ENCODE measurements around the gene CADM1. TPM values are rescaled to one million over a fixed set of nuclear protein-coding genes. Genes with fewer than 3 reads are reported as not detected.

Gene CADM1
- total and polyA plus RNA-seq, 8 donors = 0.58 to 29.7 (median 5.3) TPM

GRCh38 chr11:115238791-115239190, 265.4 kb downstream of the CADM1 start:
- no peaks in the 10 kb centered on the region for H3K36me3 ChIP-seq
- TF ChIP-seq POLR2AphosphoS5 (IDR thresholded peaks at IDR 0.05) (no peak), EP300 (IDR thresholded peaks at IDR 0.05) (no peak), POLR2A (IDR thresholded peaks at IDR 0.05) (no peak), CTCF (IDR thresholded peaks at IDR 0.05) (no peak)
- H3K9me3 ChIP-seq = no peaks in the 10 kb centered on the region
- peak in 1 of 2 donors; percentile 49 for DNase-seq
- H3K27me3 ChIP-seq = no peaks in the 10 kb centered on the region
- no peaks in the 10 kb centered on the region for H3K4me1 ChIP-seq
- H3K4me3 ChIP-seq = no peak overlapping the region
- 70 to 88% (median 73%) methylated on average over 2 of the region's 2 CpGs for WGBS, 5 donors
- H3K27ac ChIP-seq = no peak overlapping the region
- intact Hi-C loops (cut with DNase I; ENCODE audit: low total_unique reads) = no loop called here

- no peaks in the 10 kb centered on the region for H3K4me1 ChIP-seq
- no peaks in the 10 kb centered on the region for H3K27me3 ChIP-seq
- H3K36me3 ChIP-seq = no peaks in the 10 kb centered on the region
- no peaks in the 10 kb centered on the region for H3K9me3 ChIP-seq
- WGBS, 5 donors = 82 to 90% (median 88%) methylated on average over 4 of the region's 4 CpGs
- no peak for TF ChIP-seq CTCF (IDR thresholded peaks at IDR 0.05)
- TF ChIP-seq POLR2AphosphoS5 (IDR thresholded peaks at IDR 0.05) = no peak
- no peak overlapping the region for H3K27ac ChIP-seq
- H3K4me3 ChIP-seq = no peak overlapping the region
- intact Hi-C loops (cut with DNase I; ENCODE audit: low total_unique reads) = no loop called here
- no peak for DNase-seq
Observed at GRCh38 chr11:115238086-115238485, 266.1 kb downstream of the CADM1 start.

GRCh38 chr11:115237578-115237977, 266.6 kb downstream of the CADM1 start:
- no peak overlapping the region for H3K4me3 ChIP-seq
- intact Hi-C loops (cut with DNase I; ENCODE audit: low total_unique reads) = no loop called here
- H3K9me3 ChIP-seq = no peaks in the 10 kb centered on the region
- no peaks in the 10 kb centered on the region for H3K27me3 ChIP-seq
- WGBS, 5 donors = 81 to 95% (median 89%) methylated on average over 3 of the region's 3 CpGs
- DNase-seq = no peak
- H3K4me1 ChIP-seq = no peaks in the 10 kb centered on the region
- no peaks in the 10 kb centered on the region for H3K36me3 ChIP-seq
- H3K27ac ChIP-seq = no peak overlapping the region
- no peak for TF ChIP-seq POLR2AphosphoS5 (IDR thresholded peaks at IDR 0.05)
- TF ChIP-seq CTCF (IDR thresholded peaks at IDR 0.05) = no peak
- TF ChIP-seq POLR2A (IDR thresholded peaks at IDR 0.05) = no peak
- no peak for TF ChIP-seq EP300 (IDR thresholded peaks at IDR 0.05)

GRCh38 chr11:115234794-115235193, 269.4 kb downstream of the CADM1 start:
- H3K9me3 ChIP-seq = no peaks in the 10 kb centered on the region
- no peaks in the 10 kb centered on the region for H3K4me1 ChIP-seq
- intact Hi-C loops (cut with DNase I; ENCODE audit: low total_unique reads) = no loop called here
- H3K27me3 ChIP-seq = no peaks in the 10 kb centered on the region
- no peak overlapping the region for H3K4me3 ChIP-seq
- peaks cover 0 to 4% (median 0%) of the 10 kb centered on the region in 4 donors for H3K36me3 ChIP-seq
- WGBS, 5 donors = 84 to 98% (median 93%) methylated on average over 4 of the region's 4 CpGs
- H3K27ac ChIP-seq = no peak overlapping the region
- no peak for DNase-seq
- no peak for TF ChIP-seq EP300 (IDR thresholded peaks at IDR 0.05)
- TF ChIP-seq POLR2AphosphoS5 (IDR thresholded peaks at IDR 0.05) = no peak

GRCh38 chr11:115226556-115226955, 277.7 kb downstream of the CADM1 start:
- no peaks in the 10 kb centered on the region for H3K9me3 ChIP-seq
- intact Hi-C loops (cut with DNase I; ENCODE audit: low total_unique reads) = no loop called here
- peaks cover 0 to 4% (median 2%) of the 10 kb centered on the region in 4 donors for H3K36me3 ChIP-seq
- H3K4me1 ChIP-seq = no peaks in the 10 kb centered on the region
- no peak overlapping the region for H3K27ac ChIP-seq
- DNase-seq = no peak
- no peak overlapping the region for H3K4me3 ChIP-seq
- WGBS, 5 donors = 76 to 93% (median 83%) methylated on average over 2 of the region's 2 CpGs
- TF ChIP-seq POLR2A (IDR thresholded peaks at IDR 0.05) (no peak), CTCF (IDR thresholded peaks at IDR 0.05) (no peak), EP300 (IDR thresholded peaks at IDR 0.05) (no peak), POLR2AphosphoS5 (IDR thresholded peaks at IDR 0.05) (no peak)
- H3K27me3 ChIP-seq = no peaks in the 10 kb centered on the region

Measured in stomach (tissue), 9 donors.